NCI-H524 (cell line): Measurements from ENCODE around the gene TECTB.

Source experiments
- DNase-seq, 2 experiments: peaks; one replicate each; lab custom pipeline; 2025; lab: John Stamatoyannopoulos, UW

TECTB gene

DNA sequence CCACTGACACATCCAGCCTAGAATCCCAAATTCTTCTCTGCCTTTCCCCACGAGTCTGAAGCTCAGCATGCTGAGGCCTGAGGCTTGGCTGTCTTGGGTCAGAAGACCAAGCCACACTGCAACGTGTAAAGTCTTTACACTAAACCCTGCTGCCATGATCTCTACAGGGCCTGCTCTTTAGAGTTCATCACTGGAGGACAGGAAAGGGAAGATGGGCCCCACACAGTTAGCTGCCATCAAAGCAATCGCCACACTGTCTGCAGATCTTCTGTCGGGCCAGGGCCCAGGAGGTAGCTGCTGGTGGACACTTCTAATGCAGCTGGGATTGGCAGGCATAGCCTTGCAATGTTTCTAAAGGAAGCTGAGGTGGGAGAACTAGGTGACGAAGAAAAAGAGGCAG is 8.4 kb upstream of the TECTB start:
- DNase-seq = no peak

GRCh38 chr10:112275512-112276245 is 7.5 kb upstream of the TECTB start:
- no peak for DNase-seq

DNA sequence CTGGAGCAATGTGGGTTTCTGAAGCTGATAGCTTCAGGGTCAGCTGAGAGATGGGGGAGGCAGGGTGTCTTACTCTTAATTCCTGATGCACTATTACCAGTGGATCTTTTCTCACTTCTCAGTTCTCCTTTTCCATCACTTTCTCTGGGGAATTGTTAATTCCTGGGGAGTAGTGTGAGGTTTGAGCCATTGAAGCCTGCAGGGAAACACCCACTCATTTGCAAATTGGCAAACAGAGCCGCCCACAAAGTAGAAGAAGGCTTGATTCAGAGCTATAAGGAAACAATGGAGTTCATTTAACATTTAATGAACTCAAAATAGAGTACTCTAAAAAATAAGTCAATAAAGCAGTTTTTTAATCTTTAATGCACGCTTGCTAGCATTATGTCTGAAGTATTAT is 4.3 kb upstream of the TECTB start:
- no peak for DNase-seq

GRCh38 chr10:112279433-112279832 is 3.8 kb upstream of the TECTB start:
- DNase-seq = no peak

DNA sequence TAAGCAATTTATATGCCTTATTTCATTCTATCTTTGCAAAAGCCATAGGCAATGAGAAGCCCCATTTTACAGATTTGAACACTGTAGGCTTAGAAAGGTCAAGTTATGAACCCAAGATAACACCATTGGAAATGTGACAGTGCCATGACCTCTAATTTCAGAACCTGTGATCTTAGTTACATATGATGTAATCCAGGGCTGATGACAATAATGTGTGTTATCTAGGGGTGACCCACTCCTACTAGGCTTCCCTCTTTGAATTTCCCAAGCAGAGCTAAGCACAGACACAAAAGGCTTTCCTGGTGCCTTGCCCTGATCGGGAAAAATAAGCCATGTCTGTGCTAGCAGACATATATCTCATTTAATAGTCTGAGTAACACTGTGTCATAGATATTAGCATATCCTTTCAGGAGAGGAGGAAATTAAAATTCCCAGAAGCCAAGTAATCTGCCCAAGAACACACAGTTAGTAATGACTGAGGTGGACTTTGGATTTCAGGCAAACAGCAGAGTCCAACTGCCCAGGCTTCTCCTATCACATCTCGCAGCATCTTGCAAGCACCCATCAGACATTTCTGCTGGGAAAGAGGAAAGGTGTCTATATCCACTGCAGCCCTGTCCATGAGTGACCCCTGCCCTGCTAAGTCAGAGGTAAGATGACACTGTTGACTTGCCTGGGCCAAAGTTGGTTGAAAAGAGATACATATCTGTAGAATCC is 2.8 kb upstream of the TECTB start:
- DNase-seq = no peak

- no peak for DNase-seq
Measured at GRCh38 chr10:112282086-112282485, 1.1 kb upstream of the TECTB start.

DNA sequence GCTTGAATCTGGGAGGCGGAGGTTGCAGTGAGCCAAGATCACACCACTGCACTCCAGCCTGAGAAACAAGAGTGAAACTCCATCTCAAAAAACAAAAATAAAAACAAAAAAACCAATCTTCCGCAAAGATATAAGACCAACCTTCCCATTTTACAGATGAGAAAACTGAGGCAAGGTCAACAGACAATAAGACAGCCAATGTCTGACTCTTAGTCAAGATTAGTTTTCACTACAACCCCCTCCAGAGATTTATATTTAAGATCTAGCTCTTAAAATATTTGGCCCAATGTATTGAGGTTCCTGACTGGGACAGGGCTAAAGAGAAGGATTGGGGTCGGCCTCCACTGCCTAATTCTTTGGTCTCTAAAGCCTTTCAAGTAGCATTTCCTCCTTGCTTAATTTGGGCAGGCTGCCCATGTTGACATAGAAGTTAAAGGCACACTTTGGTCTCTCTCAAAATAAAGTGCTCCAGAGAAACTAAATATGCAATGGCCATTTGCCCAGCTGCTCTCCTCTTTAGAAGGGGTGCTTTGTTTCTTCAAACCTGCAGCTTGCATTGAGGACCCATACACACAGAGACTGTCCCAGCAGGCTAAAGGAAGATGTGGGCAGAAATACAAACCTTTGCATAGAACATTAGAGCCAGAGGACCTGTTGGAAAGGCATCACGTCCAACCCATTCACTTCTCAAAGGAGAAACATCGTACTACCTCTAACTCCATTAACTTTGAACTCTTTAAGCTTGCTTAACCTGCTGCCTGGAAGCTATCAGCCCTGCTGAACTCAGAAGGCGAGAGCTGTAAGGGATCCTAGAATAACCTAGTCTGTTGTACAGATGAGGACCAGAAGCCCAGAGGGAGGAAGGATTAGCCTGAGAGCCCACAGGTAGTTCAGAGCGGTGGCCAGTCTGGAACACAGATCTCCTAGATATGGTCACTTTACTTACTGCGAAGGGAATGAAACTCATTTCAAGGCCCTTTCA is 3.9 kb downstream of the TECTB start:
- no peak for DNase-seq

DNA sequence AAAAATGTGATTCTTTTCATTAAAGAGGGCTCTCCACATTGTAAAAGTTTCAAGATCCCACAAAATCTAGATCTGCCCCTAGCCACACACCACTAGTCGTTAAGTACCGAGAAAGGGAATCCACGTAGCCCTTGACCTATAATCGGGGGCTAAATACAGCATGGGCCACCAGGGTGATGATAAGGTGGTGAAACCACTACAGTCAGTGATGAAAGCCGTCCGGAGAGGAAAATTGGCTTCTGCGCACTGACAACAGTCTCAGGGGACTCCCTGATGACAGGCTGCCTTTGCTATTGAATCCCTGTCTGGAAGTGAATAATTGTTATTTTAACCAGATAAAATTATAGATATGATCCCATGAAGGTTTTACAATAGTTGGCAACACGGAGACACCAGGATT is 4.6 kb downstream of the TECTB start:
- no peak for DNase-seq

GRCh38 chr10:112288486-112288885 is 5.3 kb downstream of the TECTB start:
- no peak for DNase-seq

- DNase-seq = no peak
Measured at GRCh38 chr10:112289373-112290053, 6.3 kb downstream of the TECTB start.

DNA sequence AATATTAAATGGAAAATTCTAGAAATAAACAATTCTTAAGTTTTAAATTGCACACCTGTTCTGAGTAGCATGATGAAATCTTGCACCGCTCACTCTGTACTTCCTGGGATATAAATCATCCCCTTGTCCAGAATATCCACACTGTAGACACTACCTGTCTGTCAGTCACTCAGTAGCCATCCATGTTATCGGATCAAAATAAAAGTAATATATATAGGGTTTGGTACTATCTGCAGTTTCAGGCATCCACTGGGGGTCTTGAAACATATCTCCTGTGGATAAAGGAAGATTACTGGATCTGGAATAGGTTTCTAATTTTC is 6.8 kb downstream of the TECTB start:
- no peak for DNase-seq

- no peak for DNase-seq
Measured at GRCh38 chr10:112294169-112294568, 11.0 kb downstream of the TECTB start.

- no peak for DNase-seq
Measured at GRCh38 chr10:112295853-112296830, 12.9 kb downstream of the TECTB start.

GRCh38 chr10:112296908-112297331 is 13.7 kb downstream of the TECTB start:
- no peak for DNase-seq

DNA sequence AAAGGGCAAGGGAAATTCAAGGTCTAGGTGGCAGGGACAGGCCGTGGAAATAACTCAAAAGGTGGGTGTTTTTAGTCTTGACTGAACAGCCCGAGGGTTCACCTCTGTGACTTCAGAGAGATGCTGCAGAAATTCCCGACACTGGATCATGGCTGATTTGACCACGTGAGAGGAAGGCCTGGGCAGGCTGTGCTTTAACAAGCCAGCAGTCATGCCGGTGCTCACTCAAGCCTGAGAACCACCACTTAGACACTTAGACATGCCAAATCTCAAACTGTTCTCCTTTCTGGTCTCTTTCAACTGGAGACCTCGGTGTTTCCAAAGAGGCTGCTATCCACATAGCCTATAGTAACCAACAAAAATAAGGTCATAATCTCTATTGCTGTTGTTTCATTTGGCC is 15.4 kb downstream of the TECTB start:
- DNase-seq = no peak

- DNase-seq = no peak
Measured at GRCh38 chr10:112299456-112299855, 16.3 kb downstream of the TECTB start.

GRCh38 chr10:112302335-112302734 is 19.1 kb downstream of the TECTB start:
- no peak for DNase-seq

DNA sequence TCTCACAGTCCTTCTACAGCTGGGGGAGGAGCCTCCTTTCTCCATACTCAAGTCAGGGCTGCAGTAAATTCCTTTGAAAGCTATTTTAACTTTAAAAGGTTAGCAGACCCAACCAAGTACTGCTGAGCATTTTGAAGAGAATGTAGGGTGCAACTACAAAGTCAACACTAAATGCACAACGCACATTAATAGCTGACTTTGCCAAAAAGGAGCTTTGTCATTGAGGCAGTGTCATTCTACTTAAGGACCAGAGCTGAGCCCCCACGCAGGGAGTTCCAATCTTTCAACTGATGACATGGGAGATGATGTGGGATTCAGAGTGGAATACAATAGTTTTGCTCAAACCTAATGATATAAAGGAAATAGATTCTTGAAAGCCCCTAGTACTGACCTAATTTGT is 20.3 kb downstream of the TECTB start:
- no peak for DNase-seq

DNA sequence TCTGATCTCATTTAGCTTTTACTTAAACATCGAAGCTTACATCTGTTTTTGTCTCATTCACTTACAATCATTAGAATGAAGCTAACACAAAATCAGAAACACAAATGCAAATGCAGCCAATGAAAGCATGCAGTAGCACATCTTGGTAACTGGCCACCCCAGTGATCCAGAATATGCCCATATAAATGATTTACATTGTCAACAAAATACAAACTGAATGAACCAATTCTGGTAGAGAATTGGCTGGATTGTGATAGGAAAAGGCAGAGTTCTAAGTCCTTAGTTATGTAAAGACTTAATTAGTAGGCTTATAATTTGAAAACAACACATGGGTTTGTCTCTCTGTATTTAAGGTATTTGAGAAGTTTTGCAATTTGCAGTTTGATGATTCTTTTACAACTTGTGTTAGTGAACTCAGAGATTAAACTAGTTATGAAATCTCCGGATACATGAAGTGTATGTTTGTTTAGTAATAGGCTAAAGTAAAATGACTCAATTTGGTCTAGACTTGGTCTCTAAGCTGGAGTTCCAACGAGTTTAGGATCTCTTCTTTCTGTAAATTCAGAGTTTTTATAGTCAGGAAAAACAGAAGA is 21.2 kb downstream of the TECTB start:
- no peak for DNase-seq

- DNase-seq = no peak
Measured at GRCh38 chr10:112307358-112308124, 24.3 kb downstream of the TECTB start.
